DLD1 (cell line): Measurements from ENCODE around the gene ZKSCAN5.

ENCODE experiments used
- in situ Hi-C: cut with HindIII; loops from 2 replicates; pipeline ENCODE4 v1.10.0; 2017; ENCODE audit warnings: low sequenced_read_pairs

The ZKSCAN5 gene

DNA sequence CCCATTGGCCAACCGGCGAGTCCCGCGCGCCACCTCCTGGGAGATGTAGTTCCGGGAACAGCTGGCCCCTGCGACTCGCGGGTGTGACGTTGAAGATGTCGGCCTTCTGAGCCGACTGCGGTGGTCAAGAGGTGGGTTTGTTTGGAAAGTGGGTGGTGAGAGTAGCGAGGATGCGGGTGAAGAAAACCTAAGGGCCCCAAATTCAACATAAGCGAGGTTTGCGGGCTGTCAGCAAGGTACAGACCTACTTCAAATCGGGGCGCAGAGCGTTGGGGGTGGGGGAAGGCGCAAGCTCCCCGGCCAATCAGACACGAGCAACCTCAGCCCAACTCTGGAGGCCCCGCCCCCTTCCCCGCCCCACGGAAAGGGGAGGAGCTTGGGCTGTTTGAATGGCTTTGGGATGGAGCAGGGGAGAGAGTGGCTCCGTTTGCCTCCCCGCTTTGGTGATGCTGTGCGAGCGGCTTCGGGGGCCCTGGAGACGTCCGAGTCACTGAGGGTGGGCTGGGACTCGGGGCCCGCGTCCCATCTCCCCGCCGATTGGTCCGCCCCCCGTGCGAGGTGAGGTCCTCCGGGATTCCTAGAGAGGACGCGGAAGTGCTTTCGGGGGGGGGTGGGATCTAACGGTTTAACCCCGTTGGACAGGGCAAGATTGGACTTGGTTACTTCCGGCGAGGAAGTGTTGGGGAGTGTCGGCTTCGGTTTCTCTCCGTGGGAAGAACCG is at the start of gene ZKSCAN5:
Gene ZKSCAN5, plus strand, starts transcription at position 60 of the 721 bp plus-strand sequence. CDS start 1,383 bp downstream, outside the sequence.
- in situ Hi-C loops: no loop called here

DNA sequence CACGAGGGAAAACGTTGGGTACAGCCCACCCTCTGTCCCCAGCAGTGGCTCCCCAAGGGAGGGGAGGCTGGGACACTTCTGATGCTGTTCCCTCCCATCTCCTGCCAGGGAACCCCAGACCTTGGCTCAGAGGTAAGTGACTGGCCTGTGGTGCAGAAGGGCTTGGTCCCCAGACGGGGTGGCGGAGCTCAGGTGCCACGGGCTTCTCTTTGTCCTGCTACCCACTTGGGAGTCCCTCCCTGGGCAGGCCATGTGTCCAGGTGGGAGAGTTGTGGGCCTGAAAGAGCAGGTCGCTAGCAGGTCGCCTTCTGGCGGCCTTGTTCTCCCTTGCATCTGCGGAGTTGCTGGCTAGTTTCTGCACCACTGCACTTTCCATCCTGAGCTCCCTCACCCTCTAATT is 48.6 kb upstream of the ZKSCAN5 start:
- in situ Hi-C loops: no loop called here

DNA sequence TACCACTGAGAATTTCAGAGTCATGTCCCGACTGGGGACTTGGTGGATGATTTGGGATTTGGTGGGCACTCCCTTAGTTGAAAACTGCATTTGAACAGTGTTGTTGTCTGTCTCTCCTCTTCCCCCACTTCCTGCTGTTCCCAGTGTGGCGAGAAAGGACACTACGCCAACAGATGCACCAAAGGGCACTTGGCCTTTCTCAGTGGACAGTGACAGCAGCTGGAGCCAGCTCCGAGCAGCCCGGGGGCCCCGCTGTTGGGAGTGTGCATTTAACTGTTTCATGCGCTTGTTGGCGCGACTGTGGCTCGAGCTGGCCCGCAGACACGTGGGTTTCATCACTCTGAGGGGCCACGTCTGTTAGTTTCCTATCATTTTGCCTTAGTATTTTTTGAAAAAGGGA is 48.2 kb upstream of the ZKSCAN5 start:
- in situ Hi-C loops: no loop called here

DNA sequence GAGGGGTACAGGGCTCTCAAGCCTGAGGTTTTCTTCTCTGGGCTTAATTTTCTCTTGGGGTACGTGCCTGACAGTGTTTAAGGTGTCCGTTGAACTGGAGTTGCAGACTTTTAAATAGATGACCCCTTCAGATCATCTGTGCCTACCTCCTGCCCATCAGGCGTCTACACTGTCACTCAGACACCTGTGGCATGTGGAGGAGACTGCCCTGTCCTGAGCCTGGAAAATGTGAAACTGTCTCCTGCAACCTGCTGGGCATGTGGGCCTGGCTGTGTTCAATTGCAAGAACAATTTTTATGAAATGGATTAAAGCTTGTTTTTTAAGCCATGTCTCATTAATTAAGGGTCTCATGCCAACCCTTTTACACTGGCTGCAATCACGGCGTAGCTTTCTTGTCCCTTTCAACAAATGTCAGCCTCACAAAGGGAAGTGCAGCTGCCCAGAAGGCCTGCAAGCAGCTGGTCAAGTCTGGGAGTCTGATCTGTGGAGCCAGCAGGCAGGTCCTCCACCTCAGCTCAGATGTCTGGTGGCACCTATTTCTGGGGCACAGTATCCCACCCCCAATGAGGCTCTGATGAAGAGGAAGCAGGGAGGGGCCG is 47.3 kb upstream of the ZKSCAN5 start:
- in situ Hi-C loops: no loop called here

DNA sequence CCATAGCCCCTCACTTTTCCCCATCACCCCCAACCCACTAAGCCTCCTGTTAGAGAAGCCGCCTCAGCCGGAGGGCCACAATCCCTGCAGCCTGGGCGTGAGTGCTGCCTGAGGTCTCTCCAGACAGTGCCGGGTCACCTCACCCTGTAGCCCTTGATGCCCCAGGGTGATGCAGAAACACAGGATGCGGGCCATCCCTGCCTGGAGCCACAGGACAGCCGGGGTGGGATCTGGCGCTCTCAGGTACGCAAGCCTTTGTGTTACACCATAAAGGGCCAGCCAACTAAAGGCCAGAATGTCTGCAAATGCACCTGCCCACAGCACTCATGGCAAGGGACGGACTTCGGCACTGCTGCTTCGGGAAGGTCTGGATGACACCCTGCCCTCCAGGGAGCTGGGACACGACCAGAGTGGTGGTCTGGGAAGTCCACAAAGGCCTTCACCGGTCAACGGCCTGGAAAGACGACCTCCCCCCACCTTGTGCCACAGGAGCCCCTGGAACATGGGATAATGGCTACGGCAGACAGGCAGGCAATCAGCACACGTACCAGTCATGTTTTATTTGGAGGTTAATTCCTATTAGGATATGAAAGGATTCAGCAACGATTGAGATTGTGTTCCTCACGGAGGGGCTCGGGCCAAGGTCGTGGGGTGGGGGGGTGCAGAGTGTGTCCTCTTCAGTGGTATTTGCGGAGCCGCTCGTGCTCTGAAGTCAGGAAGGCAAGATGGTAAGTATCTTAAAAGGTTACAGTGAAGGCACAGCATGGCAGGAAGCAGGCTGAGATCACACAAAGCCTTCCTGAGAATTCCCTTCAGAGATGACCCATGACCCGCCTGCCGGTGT is 46.6 kb upstream of the ZKSCAN5 start:
- in situ Hi-C loops: no loop called here

DNA sequence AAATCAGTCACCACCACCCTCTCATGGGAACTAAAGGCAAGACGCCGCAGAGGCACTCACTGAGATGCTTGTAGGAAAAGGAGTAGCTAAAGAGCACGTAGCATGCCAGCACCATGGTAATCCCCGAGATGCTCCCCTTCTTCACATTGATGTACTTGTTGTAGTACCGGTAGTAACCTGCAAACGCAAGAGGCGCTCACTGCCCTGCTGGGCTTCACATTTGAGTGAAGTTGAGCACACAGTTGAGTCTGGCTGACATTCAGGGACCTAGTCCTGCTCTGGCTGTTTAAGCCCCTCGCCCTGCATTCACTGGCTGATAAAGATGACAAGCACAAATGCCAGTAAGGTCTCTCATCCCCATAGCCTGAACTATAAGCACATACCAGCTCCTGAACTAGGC is 45.4 kb upstream of the ZKSCAN5 start:
- in situ Hi-C loops: no loop called here

DNA sequence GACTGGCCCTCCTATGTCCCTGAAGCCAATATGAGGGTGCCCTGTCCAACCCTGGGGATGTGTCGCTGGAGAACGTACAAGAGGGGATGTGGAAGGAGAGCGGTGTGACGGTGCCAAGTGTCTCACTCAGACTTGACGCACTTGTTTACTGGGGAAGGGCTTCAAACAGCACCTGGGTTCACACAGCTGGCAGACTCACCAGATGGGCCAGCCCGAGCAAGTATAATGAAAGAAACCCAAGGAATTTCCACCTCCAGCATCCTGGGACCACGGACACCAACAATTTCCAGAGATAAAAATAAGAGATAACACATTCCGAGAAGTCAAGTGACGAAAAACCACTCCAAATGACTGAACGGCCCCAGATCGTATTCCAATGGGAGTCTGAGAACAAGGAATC is 43.8 kb upstream of the ZKSCAN5 start:
- in situ Hi-C loops: no loop called here

DNA sequence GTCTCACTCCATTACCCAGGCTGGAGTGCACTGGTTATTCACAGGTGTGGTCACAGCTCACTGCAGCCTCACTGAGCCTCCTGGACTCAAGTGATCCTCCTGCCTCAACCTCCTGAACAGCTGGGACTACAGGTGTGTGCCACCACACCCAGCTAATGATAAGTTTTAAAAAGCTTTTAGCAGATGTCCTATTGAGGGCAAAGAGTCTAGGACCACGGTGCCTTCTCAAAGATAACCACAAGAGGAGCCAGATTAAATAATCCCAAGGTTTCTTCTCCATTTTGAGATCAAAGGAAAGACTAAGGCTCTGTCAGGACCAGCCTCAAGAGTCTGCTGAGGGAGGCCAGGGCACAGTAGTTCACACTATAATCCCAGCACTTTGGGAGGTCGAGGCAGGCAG is 43.2 kb upstream of the ZKSCAN5 start:
- in situ Hi-C loops: no loop called here

DNA sequence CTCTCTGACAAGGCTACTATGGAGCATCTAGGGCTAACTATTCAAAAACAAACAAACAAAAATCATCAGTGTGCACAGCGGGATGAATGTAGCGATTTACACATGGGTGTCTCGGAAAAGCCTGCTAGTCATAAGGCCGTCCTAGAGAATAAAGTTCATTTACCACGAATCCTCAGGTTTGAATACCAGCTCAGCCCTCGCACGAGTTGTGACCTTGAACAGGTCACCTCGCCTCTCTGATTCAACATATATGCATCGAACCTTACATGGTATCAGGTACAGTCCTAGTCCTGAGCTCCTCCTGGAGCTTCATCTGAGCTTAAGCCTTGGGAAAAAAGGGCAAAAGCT is 39.1 kb upstream of the ZKSCAN5 start:
- in situ Hi-C loops: no loop called here

DNA sequence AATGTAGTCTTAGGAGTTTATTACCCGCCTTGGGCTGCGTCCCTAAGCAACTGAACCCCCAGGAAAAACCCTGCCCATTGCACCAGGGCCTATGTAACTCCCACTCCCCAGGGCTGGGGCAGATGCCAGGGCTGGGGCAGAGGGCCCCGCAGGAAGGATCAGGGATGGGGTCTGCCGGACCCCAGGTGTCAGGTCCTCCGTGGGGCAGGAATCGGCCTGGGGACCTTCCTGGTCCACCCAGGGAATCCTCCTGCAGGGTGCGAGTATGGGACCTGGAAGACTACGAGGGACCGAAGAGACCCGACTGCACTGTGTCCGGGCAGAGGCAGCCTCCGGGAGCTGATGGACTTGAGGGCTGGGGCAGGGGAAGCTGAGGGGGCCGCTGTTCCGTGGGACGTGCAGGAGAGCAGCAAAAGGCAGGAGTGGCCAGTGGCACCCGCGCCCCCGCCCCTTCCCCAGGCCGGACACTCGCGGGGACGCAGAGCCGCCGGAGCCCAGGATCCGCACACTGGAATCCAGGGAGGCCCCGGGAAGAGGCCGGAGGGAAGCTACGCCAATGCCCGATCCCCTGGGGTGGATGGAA is 36.0 kb upstream of the ZKSCAN5 start:
- in situ Hi-C loops: no loop called here

DNA sequence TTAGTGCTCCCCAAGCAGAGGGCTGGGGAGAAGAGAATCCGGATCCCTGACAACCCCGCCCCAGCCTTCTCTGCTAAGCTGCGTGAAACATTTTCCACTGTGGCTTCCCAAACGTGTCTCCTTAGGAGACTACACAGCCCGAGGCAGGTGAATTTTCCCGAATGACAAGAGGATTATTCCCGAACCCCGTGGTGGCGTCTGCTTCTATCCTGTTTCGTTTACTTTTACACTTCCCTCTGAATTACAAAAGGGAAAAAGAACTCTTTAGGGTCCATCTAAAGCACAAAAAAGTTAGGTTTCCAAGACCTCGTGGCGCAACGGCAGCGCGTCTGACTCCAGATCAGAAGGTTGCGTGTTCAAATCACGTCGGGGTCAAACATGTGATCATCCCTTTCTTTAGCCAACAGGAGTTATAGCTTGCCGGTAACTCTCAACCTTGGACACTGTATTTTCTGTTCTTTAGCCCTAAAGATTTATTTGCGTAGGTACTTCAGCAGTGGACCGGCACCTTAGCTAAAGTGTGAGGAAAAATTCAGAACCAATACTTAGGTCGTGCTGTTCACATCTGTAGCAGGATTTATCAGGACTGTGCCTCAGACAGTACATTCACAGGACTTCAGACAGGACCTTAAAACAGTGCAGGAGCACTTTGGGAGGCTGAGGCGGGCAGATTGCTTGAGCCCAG is 34.9 kb upstream of the ZKSCAN5 start:
- in situ Hi-C loops: no loop called here

DNA sequence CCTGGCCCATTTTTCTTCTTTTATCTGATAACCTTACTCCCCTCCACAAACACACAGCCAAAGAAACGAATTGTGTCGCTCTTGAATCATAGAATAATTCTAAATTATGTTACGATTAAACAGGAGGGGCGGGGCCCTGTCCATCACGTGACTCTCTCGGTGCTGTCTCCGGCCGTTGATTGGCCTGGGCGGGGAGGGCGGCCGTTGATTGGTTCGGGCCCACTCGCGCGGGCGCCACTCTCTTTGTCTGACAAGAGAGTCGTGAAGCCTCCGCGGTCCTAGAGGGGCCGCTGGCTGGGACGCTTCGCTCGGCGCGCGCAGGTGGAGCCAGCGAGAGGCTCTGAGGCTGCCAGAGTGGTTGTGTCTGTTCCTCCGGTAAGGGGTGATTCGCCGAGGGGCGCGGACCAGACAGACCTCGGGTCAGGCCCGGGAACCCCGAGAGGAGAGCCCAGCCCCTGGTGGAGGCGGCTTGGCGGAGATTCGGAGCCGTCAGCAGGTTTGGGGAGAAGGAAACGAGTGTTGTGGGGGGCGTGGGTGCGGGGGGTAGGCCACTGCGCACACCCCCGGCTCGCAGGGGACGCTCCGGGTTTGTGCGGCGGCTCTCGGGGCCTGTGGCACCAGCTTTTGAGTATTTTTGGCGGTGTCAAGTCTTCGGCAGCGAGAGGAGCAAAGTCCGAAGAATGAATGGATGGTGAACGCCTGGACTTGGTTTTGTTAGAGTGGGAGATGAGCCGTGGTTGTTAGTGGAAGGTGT is 31.7 kb upstream of the ZKSCAN5 start, which contains the start of gene ZNF789:
Gene ZNF789, plus strand, starts transcription at position 330 of the 754 bp plus-strand sequence. CDS start 3,567 bp downstream, outside the sequence.
- in situ Hi-C loops: no loop called here

DNA sequence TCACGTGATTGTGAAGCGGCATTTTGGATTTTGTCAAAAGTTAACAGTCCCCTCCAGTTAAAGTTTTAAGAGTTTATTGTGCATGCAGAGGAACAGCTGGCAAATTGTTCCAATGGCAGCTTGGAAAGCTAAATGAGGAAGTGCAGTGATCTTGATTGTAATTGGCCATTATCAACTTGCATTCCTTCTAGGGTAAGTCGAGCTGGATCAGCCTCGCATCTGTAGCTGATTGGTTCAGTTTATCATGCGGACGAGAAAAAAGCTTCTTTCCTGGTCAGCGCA is 31.2 kb upstream of the ZKSCAN5 start:
- in situ Hi-C loops: no loop called here

DNA sequence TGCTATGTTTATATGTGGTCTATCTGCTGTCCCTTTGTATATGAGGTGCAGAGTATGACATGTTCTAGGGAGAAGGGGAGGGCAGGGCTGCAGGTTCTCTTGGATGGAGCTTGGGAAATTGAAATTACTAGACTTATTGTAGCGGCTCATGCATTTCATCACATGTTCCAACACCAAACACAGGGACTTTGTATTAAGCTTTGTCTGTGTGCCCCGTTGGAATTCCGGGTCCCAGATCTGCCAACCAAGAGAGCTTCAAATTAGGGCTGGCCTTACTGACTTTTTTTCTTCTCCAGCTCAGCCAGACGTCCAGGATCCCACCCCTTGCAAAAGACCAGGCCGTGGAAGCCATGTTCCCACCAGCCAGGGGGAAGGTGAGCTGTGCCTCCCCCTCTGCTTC is 28.4 kb upstream of the ZKSCAN5 start:
- in situ Hi-C loops: no loop called here

DNA sequence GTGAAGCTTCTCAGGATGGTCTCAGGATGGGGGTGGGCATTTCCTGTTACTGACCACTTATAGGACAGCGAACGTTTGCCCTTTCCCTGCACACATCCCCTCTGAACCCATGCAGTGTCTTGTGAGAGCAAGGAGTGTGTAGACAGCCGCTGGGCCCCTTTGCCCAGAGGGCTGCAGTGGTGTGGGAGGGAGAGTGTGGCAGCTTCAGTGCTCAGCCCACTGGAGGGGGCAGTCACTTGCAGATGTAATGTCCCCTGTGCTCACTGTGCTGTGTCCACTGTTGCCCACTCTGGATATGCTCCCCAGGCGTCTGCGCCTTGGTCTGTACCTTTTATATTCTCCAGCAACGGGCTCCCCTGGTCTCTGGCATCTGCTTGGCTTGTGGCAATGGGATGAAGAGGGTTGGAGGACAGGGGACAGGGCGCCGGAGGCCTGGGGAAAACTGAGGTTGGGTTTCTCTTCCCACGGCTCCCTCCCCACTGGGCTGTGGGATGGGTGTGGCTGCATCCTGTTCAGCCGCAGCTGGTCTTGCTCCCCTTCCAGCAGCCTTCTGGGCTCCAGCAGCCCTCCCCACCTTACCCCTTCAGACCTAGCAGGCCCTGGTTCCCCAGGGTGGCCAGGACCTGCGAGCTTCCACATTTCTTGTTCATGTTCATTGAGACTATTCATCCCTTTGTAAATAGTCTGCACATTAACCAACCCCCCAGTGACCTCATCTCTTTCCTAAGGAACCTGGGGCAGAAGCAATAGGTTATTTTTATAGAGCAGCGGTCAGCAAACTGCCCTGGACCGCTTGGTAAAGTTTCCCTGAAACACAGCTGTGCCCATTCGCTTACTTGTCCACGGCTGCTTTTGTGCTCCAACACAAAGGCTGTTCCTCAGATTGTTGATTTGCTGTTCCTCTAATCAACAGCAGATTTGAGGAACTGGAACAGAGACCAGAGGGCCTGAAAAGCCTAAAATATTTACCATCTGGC is 25.7 kb upstream of the ZKSCAN5 start:
- in situ Hi-C loops: no loop called here

DNA sequence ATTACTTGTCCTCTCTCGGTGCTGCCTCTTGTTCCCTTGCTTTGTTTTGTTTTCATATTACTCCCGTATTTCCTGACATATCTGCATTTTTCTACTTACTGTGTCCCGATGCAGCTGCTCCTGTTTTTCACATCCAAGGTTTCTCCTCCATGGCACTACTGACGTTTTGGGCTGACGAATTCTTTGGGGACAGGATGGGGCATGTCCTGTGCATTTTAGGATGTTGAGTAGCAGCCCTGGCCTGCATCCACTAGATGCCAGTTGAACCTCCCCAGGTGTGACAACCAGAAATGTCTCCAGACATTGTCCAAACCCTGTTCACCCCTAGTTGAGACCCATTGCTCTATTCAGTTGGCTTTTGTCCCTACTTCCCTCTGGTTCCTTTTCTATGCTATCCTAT is 19.4 kb upstream of the ZKSCAN5 start:
- in situ Hi-C loops: no loop called here

DNA sequence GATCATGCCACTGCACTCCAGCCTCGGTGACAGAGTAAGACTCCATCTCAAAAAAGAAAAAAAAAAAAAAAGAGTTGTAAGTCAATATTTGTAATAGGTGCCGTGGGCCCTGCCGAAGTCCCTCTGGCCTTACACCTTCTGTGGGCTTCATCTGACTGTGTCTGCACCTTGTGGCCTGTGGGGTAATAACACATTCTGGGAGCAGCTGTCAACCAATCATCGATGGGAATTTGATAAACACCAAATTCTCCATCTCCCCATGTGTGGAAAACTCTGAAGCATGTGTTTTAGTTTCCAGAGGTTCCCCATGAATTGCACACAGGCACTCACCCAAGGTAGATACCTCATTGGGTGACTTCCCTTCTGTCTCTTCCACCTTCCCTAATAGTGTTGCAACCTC is 15.2 kb upstream of the ZKSCAN5 start:
- in situ Hi-C loops: no loop called here

DNA sequence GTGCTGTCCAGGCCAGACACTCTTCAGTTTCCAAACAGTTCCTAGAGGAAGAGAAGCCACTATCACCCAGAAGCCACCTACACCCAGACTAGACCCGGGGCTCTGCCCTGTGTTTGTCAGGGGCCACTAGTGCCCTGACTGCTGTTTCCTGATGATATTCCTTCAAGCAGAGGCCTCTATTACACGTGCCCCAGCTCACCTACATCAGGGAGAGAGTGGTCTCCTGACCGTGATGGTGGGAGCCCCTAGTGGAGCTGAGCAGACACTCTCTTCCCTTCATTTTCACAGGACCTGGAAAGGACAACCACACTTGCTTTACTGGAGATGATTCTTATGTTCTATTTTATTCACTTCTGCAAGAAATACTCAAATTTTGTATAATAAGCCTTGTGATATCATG is 13.6 kb upstream of the ZKSCAN5 start:
- in situ Hi-C loops: no loop called here

DNA sequence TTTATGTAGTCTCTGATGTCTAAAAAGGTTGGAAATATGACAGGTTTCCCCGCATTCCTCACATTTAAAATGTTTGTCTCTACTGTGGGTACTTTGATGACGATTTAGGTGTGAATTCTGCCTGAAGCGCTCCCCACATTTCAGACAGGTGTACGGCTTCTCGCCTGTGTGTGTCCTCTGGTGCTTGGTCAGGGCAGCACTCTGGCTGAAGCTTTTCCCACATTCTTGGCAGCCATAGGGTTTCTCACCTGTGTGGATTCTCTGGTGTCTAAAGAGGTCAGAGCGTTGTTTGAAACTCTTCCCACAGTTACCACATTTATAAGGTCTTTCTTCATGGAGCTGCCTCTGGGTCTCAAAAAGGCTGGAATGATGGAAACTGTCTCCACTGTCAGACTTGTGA is 10.6 kb upstream of the ZKSCAN5 start:
- in situ Hi-C loops: no loop called here
